KOPT-K1 (cell line): Measurements from ENCODE around the gene SLC12A7.
"Not testable (repeated sequence)": the region's sequence is repeated elsewhere in the genome, so short reads cannot be mapped to it uniquely, and the experiment has no call there.

ENCODE experiments used
- H3K27ac ChIP-seq: fragments of 200-600 bp; sonication (generic); 2 replicates; pipeline ENCODE4 v1.5.1; 2016; ENCODE audit warnings: antibody characterized with exemption, mild to moderate bottlenecking, low read depth, low read length; ENCODE audit not compliant: poor library complexity, severe bottlenecking
- H3K36me3 ChIP-seq: fragments of 200-600 bp; sonication (generic); 2 replicates; pipeline ENCODE4 v1.5.1; 2017; ENCODE audit warnings: antibody characterized with exemption, mild to moderate bottlenecking, low read length, moderate library complexity; ENCODE audit not compliant: insufficient read depth
- H3K9me3 ChIP-seq: fragments of 200-600 bp; sonication (generic); 2 replicates; pipeline ENCODE4 v1.5.1; 2017; ENCODE audit warnings: antibody characterized with exemption, low read length, mild to moderate bottlenecking; ENCODE audit not compliant: insufficient read depth, poor library complexity, severe bottlenecking

SLC12A7 gene

DNA sequence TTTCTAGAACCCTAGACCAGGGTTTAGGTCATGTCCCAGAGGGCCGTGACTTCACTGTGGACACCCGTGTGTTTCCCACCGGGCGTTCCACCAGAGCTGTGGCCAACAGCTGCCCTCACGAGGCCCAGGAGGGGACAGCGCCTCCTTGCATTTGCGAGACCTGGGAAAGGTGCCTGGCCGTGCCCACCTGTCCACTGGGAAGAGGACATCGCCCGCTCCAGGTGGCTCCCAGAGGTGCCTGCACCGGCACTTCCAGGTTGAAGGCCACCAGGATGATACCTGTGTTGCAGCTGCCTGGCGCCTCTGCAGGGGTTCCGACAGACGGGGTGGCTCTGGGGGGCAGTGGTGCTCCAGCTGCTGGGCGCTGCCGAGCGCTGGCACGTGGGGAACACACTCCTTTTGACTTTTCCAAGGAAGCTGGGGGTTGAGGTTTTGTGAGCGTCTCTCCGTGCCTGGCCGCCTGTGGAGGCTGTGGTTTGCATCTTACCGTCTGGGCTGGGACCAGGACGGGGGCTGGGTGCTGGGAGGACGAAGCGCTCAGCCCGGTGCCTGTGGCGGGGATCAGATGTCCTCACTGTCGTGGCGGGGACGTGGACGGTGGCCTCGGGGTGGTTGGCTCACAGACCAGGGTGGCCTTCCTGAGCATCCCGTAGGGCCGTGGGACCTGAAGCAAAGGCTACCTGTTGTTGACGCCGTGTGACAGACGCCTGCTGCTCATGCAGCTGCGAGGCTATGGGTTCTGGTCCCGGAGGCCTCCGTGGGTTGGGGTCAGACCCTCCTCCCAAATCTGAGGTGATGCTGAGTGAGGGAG, 84.0 kb downstream of the SLC12A7 start:
- Histone ChIP-seq H3K9me3 (no peaks in the 10 kb centered on the region), H3K27ac (no peak overlapping the region), H3K36me3 (no peaks in the 10 kb centered on the region)

DNA sequence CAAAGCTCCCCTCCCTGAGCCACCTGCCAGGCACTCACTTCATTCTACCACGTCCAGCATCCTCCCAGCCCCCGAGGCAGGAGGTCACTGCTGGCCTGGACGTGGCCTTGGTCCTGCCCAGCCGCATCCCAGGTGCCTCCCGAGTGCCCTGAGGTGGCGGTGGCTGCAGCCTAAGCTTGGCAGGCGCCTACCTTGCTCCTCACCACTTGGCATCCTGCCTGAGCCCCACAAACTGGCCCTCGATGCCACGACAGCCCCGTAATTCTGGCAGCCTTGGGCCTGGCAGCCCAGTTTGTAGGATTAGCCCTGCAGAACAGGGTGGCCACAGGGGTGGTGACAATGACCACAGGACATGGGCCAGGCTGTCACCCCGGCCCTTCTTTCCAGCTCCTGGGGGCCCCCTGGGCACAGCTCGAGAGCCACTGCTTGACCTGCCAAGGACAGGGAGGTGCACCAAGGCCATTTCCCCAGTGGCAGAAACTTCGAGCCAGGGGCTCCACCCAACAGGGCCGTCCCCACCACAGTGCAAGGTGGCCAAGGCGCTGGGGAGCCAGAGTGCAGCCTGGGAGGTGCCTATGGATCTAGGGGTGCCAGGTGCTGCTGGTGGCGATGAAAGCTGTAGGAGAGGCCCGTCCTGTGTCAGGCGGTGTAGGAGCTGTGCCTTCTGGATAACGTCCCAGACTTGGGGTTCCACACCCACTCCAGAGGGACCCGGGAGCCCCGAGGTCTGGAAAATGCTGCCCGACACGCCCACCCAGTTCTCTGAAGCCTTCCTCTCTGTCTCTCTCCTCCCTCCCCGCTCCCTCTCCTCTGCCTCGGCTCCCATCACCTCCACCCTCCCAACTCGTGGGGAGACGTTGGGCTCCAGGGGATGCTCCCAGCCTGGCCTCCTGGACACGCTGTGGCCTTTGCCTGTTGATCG, 84.9 kb downstream of the SLC12A7 start:
- H3K9me3 ChIP-seq, result no peaks in the 10 kb centered on the region
- H3K36me3 ChIP-seq, result no peaks in the 10 kb centered on the region
- no peak overlapping the region for H3K27ac ChIP-seq

DNA sequence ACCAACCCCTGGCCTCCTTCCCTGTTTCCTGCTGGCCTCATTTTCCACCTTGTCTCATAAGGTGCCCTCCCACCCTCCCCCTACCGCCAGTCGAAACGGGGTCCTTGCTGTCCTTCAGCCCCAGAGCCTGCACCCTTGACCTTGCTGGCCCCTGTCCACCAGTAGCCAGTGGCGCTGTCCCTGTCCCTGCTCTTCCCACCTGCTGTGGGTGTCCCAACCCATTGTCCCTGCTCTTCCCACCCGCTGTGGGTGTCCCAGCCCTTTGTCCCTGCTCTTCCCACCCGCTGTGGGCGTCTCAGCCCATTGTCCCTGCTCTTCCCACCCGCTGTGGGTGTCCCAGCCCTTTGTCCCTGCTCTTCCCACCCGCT, 89.9 kb downstream of the SLC12A7 start:
- H3K27ac ChIP-seq, H3K9me3 ChIP-seq, H3K36me3 ChIP-seq: not testable (repeated sequence)

DNA sequence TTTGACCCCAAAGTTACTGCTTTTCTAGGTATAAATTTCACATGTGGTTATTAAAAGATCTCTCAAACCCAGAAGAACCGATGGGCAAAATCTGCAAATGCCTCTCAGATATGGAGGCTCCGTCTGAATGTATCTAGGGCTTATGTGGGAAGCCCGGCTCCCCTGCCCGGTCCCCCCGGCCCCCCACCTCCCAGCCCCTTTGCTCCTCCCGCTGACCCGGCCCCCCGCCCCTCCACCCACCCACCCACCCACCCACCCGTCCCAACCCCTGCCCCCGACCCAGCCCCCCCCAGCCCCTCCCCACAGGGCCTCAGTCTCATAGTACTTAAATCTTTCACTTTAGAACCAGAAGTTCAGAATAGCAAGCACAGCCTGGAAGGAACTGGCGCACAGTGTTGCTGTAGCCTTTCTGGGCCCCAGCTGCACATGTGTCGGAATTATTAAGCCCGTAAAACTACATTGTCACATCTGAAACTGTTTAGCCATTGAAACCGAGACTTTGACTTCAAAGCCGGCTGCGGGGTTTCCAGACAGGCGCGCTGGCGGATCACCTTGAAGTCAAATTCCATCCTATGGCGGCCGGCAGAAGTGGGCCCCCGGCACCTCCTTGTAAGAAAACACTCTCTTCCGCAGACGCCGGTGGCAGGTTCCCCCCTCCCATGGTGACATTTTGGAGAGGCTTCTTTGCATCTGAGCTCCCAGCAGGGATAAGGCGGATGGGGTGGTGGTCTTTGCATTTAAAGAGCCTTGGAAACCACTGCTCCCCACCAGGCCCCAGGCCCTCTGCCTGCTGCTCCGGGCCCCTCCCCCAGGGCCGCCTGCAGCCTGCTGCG, 90.5 kb downstream of the SLC12A7 start:
- Histone ChIP-seq H3K36me3 (peaks cover 5% of the 10 kb centered on the region; the same call in 1 of the 2 replicates), H3K27ac (no peak overlapping the region), H3K9me3 (no peaks in the 10 kb centered on the region)

DNA sequence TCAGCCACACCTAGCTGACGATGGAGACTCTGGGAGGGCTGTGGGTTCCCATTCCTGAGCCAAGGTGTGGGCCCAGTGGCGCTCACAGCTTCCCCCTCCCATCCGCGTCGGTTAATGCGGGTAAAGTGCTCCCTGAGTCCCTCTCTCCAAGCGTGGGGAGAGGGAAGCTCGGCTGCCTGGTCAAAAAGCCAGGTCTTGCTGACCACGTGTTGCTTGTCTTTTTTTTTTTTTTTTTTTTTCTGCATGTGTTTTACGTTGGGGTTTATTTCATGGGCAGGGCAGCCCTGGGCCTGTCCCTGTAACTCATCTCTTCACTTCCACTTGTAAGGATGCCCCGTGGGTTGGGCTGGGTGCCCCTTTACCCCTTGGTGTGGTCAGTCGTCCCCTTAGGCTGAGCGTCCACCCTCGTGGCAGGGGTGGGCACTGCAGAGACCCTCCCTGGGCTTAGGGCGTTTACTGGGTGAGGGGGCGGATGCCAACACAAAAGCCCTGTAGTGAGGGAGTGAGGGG, 91.4 kb downstream of the SLC12A7 start:
- no peak overlapping the region for H3K27ac ChIP-seq
- peaks cover 5% of the 10 kb centered on the region; the same call in 1 of the 2 replicates for H3K36me3 ChIP-seq
- H3K9me3 ChIP-seq, result no peaks in the 10 kb centered on the region

DNA sequence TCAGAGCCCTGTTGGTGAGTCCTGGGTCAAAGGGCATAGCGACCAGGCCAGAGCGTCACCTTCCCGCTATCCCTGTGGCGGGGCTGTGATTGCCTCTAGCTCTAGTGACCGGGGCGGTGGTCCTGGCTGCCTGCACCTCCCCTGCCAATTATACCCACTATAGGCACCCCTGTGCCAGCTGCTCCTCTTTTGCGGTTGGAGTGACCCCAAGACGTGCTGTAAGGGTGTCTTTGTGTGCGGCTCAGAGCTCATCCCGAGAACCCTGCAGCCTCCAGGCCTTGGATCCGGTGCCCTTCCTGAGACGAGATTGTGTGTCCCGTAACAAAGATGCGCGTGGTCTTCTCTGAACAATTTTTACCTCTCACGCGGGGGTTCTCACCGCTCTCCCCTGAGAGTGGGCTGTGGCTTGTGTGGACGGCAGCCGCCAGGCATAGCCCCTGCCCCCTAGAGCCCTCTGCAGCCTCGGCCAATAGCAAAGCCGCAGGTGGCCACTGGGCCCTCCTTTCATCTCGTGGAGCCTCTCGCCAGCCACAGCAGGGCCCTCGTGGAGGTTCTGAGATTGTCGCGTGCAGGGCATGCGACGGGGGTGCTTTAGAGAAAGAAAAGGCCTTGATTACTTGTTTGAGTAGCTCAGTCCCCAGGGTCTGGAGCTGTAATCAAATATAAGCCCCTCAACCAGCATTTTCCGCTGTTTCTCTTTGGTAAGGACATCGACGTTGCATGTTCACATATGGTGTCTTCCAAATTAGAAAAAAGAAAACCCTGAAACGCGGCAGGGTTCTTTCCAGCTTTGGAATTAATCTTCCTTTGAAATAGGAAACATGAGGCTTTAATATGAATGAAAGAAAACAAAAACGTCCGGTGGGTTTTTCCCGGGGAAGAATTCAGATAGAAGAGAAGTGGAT, 92.6 kb downstream of the SLC12A7 start:
- Histone ChIP-seq H3K27ac (no peak overlapping the region), H3K9me3 (no peaks in the 10 kb centered on the region), H3K36me3 (peaks cover 6% of the 10 kb centered on the region; the same call in 1 of the 2 replicates)

DNA sequence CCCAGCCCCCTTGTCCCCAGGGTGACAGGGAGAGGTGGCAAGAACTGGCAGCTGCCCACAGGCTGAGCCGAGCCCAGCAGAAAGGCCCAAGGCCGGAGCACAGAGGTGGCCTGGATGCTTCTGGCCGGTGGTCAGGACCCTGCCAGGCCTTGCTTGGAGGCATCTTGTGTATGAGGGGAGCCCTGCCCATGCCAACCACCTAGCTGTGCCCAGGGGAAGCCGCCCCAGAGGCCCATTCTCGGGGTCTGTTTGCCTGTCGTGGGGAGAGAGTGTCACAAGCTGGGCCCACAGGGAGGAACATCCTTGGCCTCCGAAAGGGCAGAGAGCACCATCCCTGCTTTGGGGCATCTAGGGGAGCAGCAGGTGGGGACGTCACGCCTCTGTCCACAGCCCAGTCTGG, 93.3 kb downstream of the SLC12A7 start:
- Histone ChIP-seq H3K36me3 (peaks cover 12% of the 10 kb centered on the region; the same call in 1 of the 2 replicates), H3K27ac (no peak overlapping the region), H3K9me3 (no peaks in the 10 kb centered on the region)

DNA sequence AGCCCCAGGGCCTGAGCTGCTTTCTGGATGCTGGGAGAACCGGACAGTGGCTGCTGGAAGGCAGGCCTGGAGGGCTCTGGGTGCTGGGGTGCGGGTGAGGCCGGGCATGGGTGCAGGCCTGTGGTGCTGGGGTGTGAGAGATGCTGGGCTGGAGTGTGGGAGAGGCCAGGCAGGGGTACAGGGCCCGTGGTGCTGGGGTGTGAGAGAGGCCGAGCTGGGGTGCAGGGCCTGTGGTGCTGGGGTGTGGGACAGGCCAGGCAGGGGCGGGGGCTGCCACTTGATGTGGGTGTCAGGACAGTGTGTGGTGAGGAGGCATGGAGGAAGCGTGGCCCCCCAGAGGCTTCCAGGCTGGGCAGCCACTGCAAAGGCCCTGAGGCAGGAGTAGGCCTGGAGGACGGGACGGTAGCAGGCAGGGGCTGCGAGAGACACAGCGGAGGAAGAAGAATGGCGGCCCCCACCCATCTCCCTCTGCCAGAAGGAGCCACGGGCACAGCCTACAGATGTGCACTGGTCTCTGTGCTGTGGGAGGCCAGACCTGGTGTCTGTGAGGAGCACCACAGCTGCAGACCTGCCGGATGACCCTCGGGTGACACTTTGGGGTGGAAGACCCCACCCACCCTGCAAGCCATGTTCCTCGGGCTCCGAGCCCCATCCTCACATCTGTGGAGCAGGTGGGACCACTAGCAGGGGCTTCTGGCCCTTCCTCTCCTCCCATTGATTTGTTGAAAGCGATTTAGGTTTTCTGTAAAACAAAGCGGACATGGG, 94.0 kb downstream of the SLC12A7 start:
- Histone ChIP-seq H3K36me3 (peaks cover 17% of the 10 kb centered on the region; the same call in 1 of the 2 replicates), H3K9me3 (no peaks in the 10 kb centered on the region), H3K27ac (no peak overlapping the region)

DNA sequence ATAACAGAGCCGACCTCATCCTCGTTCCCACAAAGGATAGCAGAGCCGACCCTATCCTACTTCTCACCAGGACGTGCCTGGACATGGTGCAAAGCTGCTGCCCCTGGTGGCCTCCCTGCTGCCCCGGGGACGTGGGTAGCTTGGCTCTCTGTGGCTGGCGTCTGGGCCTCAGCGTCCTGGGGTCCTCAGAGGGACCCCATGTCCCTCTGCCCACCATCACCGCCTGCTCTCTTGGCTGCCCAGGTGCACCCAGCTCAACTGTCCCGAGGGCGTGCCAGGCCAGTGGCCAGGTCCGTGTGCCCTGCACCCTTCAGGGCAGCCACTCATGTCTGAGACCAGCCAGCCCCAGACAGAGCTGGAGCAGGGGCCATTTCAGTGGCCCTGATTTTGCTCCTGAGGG, 94.8 kb downstream of the SLC12A7 start:
- Histone ChIP-seq H3K36me3 (peaks cover 21% of the 10 kb centered on the region; the same call in 1 of the 2 replicates), H3K9me3 (no peaks in the 10 kb centered on the region), H3K27ac (no peak overlapping the region)

DNA sequence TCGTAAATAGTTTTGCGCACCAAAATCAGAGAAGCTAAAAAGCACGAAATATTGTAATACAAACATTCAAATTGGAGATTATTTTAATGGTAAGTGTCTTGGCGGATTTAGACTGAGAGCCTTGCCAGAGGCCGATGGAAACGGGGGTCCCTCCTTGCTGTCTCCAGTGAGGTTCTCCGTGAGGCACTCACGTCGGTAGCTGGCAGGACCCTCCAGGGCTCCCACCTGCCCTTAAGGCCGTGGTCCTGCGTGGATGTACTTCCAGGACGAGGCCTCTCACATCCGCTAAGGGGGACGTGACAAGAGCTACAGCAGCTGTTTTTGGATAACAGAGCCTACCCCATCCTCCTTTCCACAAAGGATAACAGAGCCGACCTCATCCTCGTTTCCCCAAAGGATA, 95.4 kb downstream of the SLC12A7 start:
- no peaks in the 10 kb centered on the region for H3K9me3 ChIP-seq
- no peak overlapping the region for H3K27ac ChIP-seq
- peaks cover 21% of the 10 kb centered on the region; the same call in 1 of the 2 replicates for H3K36me3 ChIP-seq

DNA sequence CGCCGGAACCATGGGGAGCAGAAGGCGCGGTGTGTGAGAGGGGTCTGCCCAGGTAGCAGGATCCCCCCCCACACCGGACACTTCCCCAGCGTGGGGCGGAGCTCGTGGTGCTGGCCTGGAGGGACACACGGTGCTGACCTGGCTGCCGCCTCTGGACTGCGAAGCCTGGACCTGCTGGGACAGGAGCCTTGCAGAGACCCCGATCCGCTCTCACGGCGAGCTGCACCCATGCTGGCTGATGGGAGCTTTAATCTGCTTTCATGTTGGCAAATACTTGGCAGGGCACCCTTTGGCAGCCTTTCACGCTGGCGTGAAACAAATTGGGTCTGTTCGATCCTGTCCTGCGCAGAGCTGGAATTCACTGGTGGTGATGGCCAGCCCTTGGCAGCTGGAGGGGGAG, 95.8 kb downstream of the SLC12A7 start:
- Histone ChIP-seq H3K36me3 (peaks cover 21% of the 10 kb centered on the region; the same call in 1 of the 2 replicates), H3K9me3 (no peaks in the 10 kb centered on the region), H3K27ac (no peak overlapping the region)

DNA sequence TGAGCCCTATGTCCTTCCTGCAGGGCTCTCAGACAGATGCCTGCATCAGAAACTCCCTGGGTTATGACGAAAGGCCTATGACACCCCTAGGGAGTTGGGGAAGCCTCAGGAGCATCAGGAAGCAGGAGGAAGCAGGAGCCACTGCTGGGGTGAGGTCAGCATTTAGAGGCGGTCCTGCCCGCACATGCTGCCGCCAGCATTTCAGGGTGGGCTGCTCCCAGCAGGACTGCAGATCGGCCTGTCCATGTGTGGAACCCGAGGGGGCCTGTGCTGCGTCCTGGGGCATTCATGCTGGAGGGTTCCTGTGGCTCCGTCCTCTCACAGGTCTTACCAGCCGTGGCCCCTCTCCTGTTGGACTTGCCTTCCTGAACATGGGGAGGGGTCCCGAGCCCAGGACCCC, 96.4 kb downstream of the SLC12A7 start:
- H3K36me3 ChIP-seq, result peaks cover 21% of the 10 kb centered on the region; the same call in 1 of the 2 replicates
- no peaks in the 10 kb centered on the region for H3K9me3 ChIP-seq
- H3K27ac ChIP-seq, result no peak overlapping the region

DNA sequence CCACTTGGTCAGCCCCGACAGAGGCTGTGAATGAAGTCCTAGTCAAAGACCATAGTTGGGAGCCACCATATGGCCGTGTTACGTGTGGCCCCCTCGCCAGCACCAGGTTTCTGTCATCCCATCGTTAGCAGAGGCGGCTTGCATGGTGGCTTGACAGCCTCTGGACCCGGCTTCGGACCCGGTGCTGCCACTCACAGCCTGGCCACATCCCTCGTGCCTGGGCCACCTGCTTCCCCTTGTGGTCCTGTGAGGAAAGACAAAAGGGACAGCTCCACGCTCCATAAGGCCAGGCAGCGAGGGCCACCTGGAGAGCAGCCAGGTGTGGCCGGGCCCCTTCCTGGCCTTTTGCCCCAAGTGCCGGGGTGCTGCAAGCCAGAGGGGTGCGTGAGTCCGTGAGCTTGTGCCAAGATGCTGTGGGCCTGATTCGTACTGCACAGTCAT, 97.1 kb downstream of the SLC12A7 start:
- H3K27ac ChIP-seq, result no peak overlapping the region
- peaks cover 21% of the 10 kb centered on the region; the same call in 1 of the 2 replicates for H3K36me3 ChIP-seq
- no peaks in the 10 kb centered on the region for H3K9me3 ChIP-seq
